SK-N-SH treated with all-trans-retinoic acid at 6 μM for 48 hours (cell line): ENCODE data around the gene LRP3.

Experiments
- ATAC-seq: fragments of 200-7000 bp; cut with Tn5 transposase; 3 replicates; pipeline ENCODE4 v1.9.1; 2020; ENCODE audit warnings: mild to moderate bottlenecking, moderate library complexity
- ARNTL ChIP-seq: fragments of 450-650 bp; formaldehyde crosslinking; IDR thresholded peaks from 2 replicates; pipeline ENCODE4 v1.5.0; 2020; ENCODE audit warnings: low read depth, mild to moderate bottlenecking, moderate library complexity, borderline replicate concordance
- BACH2 ChIP-seq: fragments of 250-450 bp; sonication (Bioruptor Pico); IDR thresholded peaks from 2 replicates; pipeline ENCODE4 v1.9.0; 2021; ENCODE audit warnings: mild to moderate bottlenecking, borderline replicate concordance
- CREB5 ChIP-seq: fragments of 250-450 bp; sonication (Bioruptor Pico); IDR thresholded peaks from 2 replicates; pipeline ENCODE4 v1.5.1; 2020; ENCODE audit warnings: low read depth, mild to moderate bottlenecking, moderate library complexity
- CSDC2 ChIP-seq: fragments of 250-450 bp; sonication (Bioruptor Pico); IDR thresholded peaks from 2 replicates; pipeline ENCODE4 v1.5.0; 2020; ENCODE audit warnings: mild to moderate bottlenecking, moderate library complexity
- ESRRG ChIP-seq: fragments of 250-450 bp; sonication (Bioruptor Pico); IDR thresholded peaks from 2 replicates; pipeline ENCODE4 v1.6.1; 2021; ENCODE audit warnings: mild to moderate bottlenecking
- ISL1 ChIP-seq: fragments of 250-450 bp; sonication (Bioruptor Pico); IDR thresholded peaks from 2 replicates; pipeline ENCODE4 v2.1.2; 2022; ENCODE audit warnings: mild to moderate bottlenecking, moderate library complexity
- OSR1 ChIP-seq: fragments of 250-450 bp; sonication (Bioruptor Pico); IDR thresholded peaks from 2 replicates; pipeline ENCODE4 v1.8.0; 2022; ENCODE audit warnings: moderate library complexity, mild to moderate bottlenecking, inconsistent platforms
- POU6F1 ChIP-seq: fragments of 250-450 bp; sonication (Bioruptor Pico); IDR thresholded peaks from 2 replicates; pipeline ENCODE4 v1.8.0; 2021; ENCODE audit warnings: low read depth, mild to moderate bottlenecking, moderate library complexity, borderline replicate concordance
- PPARA ChIP-seq: fragments of 250-450 bp; sonication (Bioruptor Pico); IDR thresholded peaks from 2 replicates; pipeline ENCODE4 v1.5.0; 2020; ENCODE audit warnings: mild to moderate bottlenecking, borderline replicate concordance
- RARB ChIP-seq: fragments of 250-450 bp; sonication (Bioruptor Pico); IDR thresholded peaks from 2 replicates; pipeline ENCODE4 v1.8.0; 2021; ENCODE audit warnings: mild to moderate bottlenecking, moderate library complexity
- SNAI2 ChIP-seq: fragments of 250-450 bp; sonication (Bioruptor Pico); IDR thresholded peaks from 2 replicates; pipeline ENCODE4 v1.5.0; 2020; ENCODE audit warnings: mild to moderate bottlenecking, moderate library complexity
- TCF4 ChIP-seq: fragments of 250-450 bp; sonication (Bioruptor Pico); IDR thresholded peaks from 2 replicates; pipeline ENCODE4 v1.8.0; 2021; ENCODE audit warnings: mild to moderate bottlenecking, moderate library complexity, borderline replicate concordance
- TOX ChIP-seq: fragments of 250-450 bp; sonication (Bioruptor Pico); IDR thresholded peaks from 2 replicates; pipeline ENCODE4 v1.8.0; 2021; ENCODE audit warnings: mild to moderate bottlenecking, moderate library complexity, borderline replicate concordance
- ZC3H10 ChIP-seq: fragments of 250-450 bp; sonication (Bioruptor Pico); IDR thresholded peaks from 2 replicates; pipeline ENCODE4 v1.5.1; 2021; ENCODE audit warnings: mild to moderate bottlenecking, moderate library complexity
- ZFP3 ChIP-seq: fragments of 250-450 bp; sonication (Bioruptor Pico); IDR thresholded peaks from 2 replicates; pipeline ENCODE4 v1.5.0; 2020; ENCODE audit warnings: mild to moderate bottlenecking, moderate library complexity
- ZNF565 ChIP-seq: fragments of 450-650 bp; formaldehyde crosslinking; conservative IDR thresholded peaks from 2 replicates; pipeline ENCODE4 v1.5.0; 2020; ENCODE audit warnings: low read depth, mild to moderate bottlenecking, moderate library complexity
- ZNF70 ChIP-seq: fragments of 450-650 bp; formaldehyde crosslinking; IDR thresholded peaks from 2 replicates; pipeline ENCODE4 v1.5.0; 2020; ENCODE audit warnings: mild to moderate bottlenecking, moderate library complexity
- TF ChIP-seq, protein P1 (sequence below): fragments of 250-450 bp; sonication (Bioruptor Pico); IDR thresholded peaks from 2 replicates; pipeline ENCODE4 v1.5.1; 2021; ENCODE audit warnings: mild to moderate bottlenecking, moderate library complexity
- TF ChIP-seq, protein P2 (sequence below): fragments of 250-450 bp; sonication (Bioruptor Pico); IDR thresholded peaks from 2 replicates; pipeline ENCODE4 v1.8.0; 2020; ENCODE audit warnings: mild to moderate bottlenecking, moderate library complexity, borderline replicate concordance
- TF ChIP-seq, protein P3 (sequence below): fragments of 250-450 bp; sonication (Bioruptor Pico); IDR thresholded peaks from 2 replicates; pipeline ENCODE4 v1.5.0; 2020; ENCODE audit warnings: mild to moderate bottlenecking, moderate library complexity

LRP3 gene

DNA sequence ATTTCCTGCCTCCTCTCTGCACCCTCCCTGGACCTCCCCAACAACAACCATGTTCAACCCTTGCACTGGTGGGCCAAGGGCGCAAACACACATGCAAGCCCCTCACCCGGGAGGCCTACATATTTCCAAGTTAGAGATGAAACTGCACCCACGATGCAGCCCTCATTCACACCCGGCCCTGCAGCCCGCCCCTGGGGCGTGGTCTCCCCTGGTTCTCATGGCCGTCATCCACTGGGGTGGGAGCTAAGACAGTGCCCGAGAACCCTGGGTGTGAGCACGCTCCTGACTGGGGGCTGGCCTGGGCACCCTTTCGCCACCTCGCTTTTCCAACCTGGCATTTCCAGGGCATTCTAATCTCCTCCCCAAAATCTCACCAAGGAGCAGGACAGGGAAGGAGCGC is 38.5 kb downstream of the LRP3 start:
- no peak for ATAC-seq
- no peak for TF ChIP-seq ESRRG (CRISPR knock-in tag)
- TF ChIP-seq ZFP3, result no peak
- no peak for TF ChIP-seq BACH2 (CRISPR knock-in tag)
- TF ChIP-seq POU6F1, result no peak
- no peak for TF ChIP-seq CSDC2 (CRISPR knock-in tag)
- TF ChIP-seq ZC3H10 (CRISPR knock-in tag), result no peak
- no peak for TF ChIP-seq ISL1 (CRISPR knock-in tag)
- TF ChIP-seq, protein P1, sequence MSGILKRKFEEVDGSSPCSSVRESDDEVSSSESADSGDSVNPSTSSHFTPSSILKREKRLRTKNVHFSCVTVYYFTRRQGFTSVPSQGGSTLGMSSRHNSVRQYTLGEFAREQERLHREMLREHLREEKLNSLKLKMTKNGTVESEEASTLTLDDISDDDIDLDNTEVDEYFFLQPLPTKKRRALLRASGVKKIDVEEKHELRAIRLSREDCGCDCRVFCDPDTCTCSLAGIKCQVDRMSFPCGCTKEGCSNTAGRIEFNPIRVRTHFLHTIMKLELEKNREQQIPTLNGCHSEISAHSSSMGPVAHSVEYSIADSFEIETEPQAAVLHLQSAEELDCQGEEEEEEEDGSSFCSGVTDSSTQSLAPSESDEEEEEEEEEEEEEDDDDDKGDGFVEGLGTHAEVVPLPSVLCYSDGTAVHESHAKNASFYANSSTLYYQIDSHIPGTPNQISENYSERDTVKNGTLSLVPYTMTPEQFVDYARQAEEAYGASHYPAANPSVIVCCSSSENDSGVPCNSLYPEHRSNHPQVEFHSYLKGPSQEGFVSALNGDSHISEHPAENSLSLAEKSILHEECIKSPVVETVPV (CRISPR knock-in tag), result no peak
- no peak for TF ChIP-seq CREB5 (CRISPR knock-in tag)
- no peak for TF ChIP-seq ZNF565
- TF ChIP-seq OSR1, result no peak
- TF ChIP-seq, protein P2, sequence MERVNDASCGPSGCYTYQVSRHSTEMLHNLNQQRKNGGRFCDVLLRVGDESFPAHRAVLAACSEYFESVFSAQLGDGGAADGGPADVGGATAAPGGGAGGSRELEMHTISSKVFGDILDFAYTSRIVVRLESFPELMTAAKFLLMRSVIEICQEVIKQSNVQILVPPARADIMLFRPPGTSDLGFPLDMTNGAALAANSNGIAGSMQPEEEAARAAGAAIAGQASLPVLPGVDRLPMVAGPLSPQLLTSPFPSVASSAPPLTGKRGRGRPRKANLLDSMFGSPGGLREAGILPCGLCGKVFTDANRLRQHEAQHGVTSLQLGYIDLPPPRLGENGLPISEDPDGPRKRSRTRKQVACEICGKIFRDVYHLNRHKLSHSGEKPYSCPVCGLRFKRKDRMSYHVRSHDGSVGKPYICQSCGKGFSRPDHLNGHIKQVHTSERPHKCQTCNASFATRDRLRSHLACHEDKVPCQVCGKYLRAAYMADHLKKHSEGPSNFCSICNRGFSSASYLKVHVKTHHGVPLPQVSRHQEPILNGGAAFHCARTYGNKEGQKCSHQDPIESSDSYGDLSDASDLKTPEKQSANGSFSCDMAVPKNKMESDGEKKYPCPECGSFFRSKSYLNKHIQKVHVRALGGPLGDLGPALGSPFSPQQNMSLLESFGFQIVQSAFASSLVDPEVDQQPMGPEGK, result no peak
- no peak for TF ChIP-seq ZNF70 (CRISPR knock-in tag)
- TF ChIP-seq RARB (CRISPR knock-in tag), result no peak
- no peak for TF ChIP-seq TCF4
- no peak for TF ChIP-seq PPARA (CRISPR knock-in tag)
- no peak for TF ChIP-seq ARNTL (CRISPR knock-in tag)
- TF ChIP-seq, protein P3, sequence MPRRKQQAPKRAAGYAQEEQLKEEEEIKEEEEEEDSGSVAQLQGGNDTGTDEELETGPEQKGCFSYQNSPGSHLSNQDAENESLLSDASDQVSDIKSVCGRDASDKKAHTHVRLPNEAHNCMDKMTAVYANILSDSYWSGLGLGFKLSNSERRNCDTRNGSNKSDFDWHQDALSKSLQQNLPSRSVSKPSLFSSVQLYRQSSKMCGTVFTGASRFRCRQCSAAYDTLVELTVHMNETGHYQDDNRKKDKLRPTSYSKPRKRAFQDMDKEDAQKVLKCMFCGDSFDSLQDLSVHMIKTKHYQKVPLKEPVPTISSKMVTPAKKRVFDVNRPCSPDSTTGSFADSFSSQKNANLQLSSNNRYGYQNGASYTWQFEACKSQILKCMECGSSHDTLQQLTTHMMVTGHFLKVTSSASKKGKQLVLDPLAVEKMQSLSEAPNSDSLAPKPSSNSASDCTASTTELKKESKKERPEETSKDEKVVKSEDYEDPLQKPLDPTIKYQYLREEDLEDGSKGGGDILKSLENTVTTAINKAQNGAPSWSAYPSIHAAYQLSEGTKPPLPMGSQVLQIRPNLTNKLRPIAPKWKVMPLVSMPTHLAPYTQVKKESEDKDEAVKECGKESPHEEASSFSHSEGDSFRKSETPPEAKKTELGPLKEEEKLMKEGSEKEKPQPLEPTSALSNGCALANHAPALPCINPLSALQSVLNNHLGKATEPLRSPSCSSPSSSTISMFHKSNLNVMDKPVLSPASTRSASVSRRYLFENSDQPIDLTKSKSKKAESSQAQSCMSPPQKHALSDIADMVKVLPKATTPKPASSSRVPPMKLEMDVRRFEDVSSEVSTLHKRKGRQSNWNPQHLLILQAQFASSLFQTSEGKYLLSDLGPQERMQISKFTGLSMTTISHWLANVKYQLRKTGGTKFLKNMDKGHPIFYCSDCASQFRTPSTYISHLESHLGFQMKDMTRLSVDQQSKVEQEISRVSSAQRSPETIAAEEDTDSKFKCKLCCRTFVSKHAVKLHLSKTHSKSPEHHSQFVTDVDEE (CRISPR knock-in tag), result no peak

GRCh38 chr19:33233056-33233873 is 39.1 kb downstream of the LRP3 start:
- TF ChIP-seq, protein P2, result no peak
- TF ChIP-seq, protein P3 (CRISPR knock-in tag), result no peak
- TF ChIP-seq TOX (CRISPR knock-in tag) (no peak), SNAI2 (CRISPR knock-in tag) (no peak)
- ATAC-seq, result no peak
